ENCODE data around the gene IGF2R. TPM values are rescaled to one million over a fixed set of nuclear protein-coding genes. Genes with fewer than 3 reads are reported as not detected.
"Not testable (repeated sequence)": the region's sequence is repeated elsewhere in the genome, so short reads cannot be mapped to it uniquely, and the experiment has no call there.

IGF2R gene
- total RNA-seq, 1 experiment from 2014 or later = 51.2 TPM

- no peak for DNase-seq (ENCODE audit: low spot score)
These were observed 28.0 kb downstream of the IGF2R start for GRCh38 chr6:159996626-159997497.

DNA sequence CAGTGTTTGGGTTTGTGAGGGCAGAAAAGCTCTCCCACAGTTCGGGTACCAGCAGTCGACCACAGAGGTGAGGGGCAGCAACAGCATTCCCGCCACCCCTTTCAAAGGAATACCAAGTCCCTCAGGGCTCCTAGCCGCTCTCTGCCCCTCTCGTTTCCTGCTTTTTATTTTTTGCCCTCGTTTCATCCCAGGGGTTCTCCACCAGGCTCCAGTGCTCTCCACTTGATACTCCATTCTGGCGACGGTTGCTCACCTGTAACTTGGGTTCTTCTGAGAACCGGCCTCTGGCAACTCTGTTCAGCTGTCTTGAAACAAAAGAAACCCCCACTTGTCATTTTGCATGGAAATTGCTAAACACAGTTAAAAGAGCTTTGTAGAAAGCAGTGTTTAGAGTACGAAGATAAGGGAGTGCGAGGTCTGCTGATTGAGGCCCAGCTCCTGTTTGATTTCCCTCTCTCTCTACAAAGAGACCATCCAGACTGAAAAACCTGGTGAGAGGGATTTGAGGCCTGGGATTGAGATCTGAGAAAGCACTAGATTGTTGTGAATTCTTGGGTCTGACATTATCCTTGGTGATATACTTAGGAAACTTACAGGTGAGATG lies 28.7 kb downstream of the IGF2R start:
- DNase-seq (ENCODE audit: low spot score) = no peak

DNA sequence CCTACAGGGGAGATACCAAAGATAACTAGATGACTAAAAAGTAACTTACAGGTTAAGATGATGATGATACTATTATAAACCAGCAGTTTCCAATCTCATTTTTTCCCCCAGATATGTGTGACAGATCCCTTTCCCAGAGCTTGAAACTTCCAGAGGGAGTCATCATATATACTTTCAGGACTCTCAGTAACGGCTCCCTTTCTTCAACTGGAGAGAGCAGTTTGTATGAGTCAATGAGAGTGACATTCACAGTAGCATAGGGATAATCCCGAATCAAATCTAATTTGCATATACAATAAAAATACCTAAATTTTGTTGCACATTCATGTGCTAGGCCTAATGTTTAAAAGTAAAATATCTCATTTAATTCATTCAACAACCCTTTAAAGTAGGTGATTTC lies 29.7 kb downstream of the IGF2R start:
- DNase-seq (ENCODE audit: low spot score) = no peak

- no peak for DNase-seq (ENCODE audit: low spot score)
These were observed 30.4 kb downstream of the IGF2R start for GRCh38 chr6:159999240-159999671.

GRCh38 chr6:160000280-160000704 lies 31.4 kb downstream of the IGF2R start:
- no peak for DNase-seq (ENCODE audit: low spot score)

DNA sequence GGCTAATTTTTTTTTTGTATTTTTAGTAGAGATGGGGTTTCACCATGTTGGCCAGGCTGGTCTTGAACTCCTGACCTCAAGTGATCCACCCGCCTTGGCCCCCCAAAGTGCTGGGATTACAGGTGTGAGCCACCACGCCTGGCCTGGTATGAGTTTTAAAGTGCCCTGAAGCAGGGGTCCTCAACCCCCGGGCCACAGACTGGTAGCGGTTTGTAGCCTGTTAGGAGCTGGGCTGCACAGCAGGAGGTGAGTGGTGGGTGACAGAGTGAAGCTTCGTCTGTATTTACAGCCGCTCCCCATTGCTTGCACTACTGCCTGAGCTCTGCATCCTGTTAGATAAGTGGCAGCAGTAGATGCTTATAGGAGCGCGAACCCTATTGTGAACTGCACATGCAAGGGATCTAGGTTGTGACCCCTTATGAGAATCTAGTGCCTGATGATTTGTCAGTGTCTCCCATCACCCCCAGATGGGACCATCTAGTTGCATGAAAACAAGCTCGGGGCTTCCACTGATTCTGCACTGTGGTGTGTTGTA lies 32.1 kb downstream of the IGF2R start:
- DNase-seq (ENCODE audit: low spot score) = not testable (repeated sequence)

GRCh38 chr6:160002882-160003281 lies 34.0 kb downstream of the IGF2R start:
- no peak for DNase-seq (ENCODE audit: low spot score)

GRCh38 chr6:160004018-160004417 lies 35.1 kb downstream of the IGF2R start:
- DNase-seq (ENCODE audit: low spot score) = no peak

- DNase-seq (ENCODE audit: low spot score) = no peak
These were observed 35.7 kb downstream of the IGF2R start for GRCh38 chr6:160004419-160005175.

GRCh38 chr6:160005211-160005610 lies 36.3 kb downstream of the IGF2R start:
- DNase-seq (ENCODE audit: low spot score) = no peak

- no peak for DNase-seq (ENCODE audit: low spot score)
These were observed 37.1 kb downstream of the IGF2R start for GRCh38 chr6:160005861-160006540.

- no peak for DNase-seq (ENCODE audit: low spot score)
These were observed 38.3 kb downstream of the IGF2R start for GRCh38 chr6:160007145-160007544.

DNA sequence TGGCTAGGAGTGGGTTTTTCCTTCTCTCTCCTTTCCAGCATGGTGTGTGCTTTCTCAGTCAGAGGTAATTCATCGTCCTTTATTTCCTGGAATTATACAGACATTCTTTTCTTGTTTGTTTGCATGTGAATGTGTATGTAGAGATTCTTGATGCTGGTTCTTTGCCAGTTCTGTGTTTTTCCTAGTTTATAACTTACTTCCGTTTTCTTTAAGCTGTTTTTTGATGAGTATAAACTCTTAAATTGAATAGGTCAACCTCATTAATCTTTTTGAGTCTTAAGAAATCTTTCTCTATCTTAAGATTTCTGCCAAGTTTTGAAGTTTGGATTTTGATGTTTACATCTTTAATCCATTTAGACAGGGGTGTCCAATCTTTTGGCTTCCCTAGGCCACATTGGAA lies 38.7 kb downstream of the IGF2R start:
- DNase-seq (ENCODE audit: low spot score) = no peak

- DNase-seq (ENCODE audit: low spot score) = no peak
These were observed 41.2 kb downstream of the IGF2R start for GRCh38 chr6:160010067-160010466.

- no peak for DNase-seq (ENCODE audit: low spot score)
These were observed 45.3 kb downstream of the IGF2R start for GRCh38 chr6:160013987-160014868.

GRCh38 chr6:160014869-160015182 lies 45.9 kb downstream of the IGF2R start:
- DNase-seq (ENCODE audit: low spot score) = no peak

GRCh38 chr6:160015778-160016684 lies 47.1 kb downstream of the IGF2R start:
- no peak for DNase-seq (ENCODE audit: low spot score)

DNA sequence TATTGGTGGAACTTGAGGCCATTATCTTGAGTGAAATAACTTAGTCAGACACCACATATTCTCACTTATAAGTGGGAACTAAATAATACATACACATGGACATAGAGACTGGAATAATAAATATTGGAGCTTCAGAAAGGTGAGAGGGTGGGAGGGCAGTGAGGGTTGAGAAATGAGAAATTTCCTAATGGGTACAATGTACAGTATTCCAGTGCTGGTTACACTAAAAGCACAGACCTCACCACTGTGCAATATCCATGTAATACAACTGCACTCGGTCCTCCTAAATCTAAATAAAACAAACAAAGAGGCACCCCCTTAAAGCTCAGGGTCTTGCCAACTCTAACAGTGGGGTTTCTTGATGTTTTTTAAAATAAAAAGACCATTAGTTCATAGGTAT lies 53.2 kb downstream of the IGF2R start:
- DNase-seq (ENCODE audit: low spot score) = no peak

DNA sequence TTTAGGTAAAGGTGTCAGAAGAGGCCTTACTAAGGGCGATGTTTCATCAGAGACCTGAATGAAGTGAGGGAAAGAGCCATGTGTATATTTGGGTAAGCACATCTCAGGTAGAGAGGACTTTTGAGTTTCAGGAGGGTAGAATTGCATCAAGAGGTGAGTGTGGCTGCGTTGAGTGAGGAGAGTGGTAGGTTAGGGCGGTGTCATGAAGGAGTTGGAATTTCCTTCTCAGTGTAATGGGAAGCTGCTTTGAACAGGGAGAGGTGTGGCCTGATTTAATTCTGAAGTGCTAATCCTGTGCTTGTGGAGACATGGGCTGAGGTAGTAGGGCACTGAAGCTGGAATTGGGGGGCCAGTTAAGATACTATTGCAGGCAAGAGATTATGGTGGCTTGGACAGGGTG lies 53.9 kb downstream of the IGF2R start:
- DNase-seq (ENCODE audit: low spot score) = no peak

DNA sequence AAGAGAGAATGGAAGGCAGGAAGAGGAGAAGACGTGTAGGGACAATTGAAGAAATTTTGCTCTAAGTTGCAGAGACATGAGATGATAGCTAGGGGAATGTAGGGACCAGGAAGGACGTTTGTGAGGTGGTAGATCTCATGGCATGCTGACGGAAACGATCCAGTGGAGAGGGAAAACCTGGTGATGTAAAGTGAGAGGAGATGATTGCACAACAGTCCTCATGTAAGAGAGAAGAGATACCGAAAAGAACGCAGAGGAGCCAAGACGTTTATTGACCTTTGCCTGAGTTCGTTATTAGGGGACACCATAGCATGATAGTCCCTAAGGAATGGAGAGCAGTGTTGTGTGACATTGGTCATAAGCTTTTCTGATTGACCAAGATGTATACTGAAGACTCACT lies 55.3 kb downstream of the IGF2R start:
- no peak for DNase-seq (ENCODE audit: low spot score)

All from HT-29 (cell line).